Right lobe of liver (tissue), 6 donors: ENCODE data around the gene PRC1. TPM values are rescaled to one million over a fixed set of nuclear protein-coding genes. Genes with fewer than 3 reads are reported as not detected.

ENCODE experiments used
- ATAC-seq, 4 donors: fragments of 200-7000 bp; cut with Tn5 transposase; one replicate each; pipeline ENCODE4 v1.9.1; 2020; ENCODE audit warnings: mild to moderate bottlenecking in 4 of 4, moderate library complexity in 4 of 4
- DNase-seq, 3 donors: peaks; one replicate each; pipeline ENCODE4 v3.0.0-alpha.2; 2020
- H3K27ac ChIP-seq, 3 donors: fragments of 200-600 bp; one replicate each; pipeline ENCODE4 v1.8.0; 2022
- H3K27me3 ChIP-seq, 2 donors: fragments of 200-600 bp; one replicate each; pipeline ENCODE4 v1.8.0; 2022
- H3K36me3 ChIP-seq, 4 donors: fragments of 200-600 bp; sonication (generic) in 1 of 4; one replicate each; pipeline versions ENCODE4 v1.5.1 to v1.8.0; 2017 to 2022; ENCODE audit warnings: control low read depth in 1 of 4
- H3K4me1 ChIP-seq, 4 donors: fragments of 200-600 bp; sonication (generic) in 1 of 4; one replicate each; pipeline versions ENCODE4 v1.5.1 to v1.8.0; 2017 to 2022; ENCODE audit warnings: control low read depth in 1 of 4
- H3K4me3 ChIP-seq, 3 donors: fragments of 200-600 bp; one replicate each; pipeline ENCODE4 v1.8.0; 2022
- H3K9me3 ChIP-seq, 4 donors: fragments of 200-600 bp; sonication (generic) in 1 of 4; one replicate each; pipeline versions ENCODE4 v1.5.1 to v1.8.0; 2017 to 2022; ENCODE audit warnings: control low read depth in 1 of 4
- CTCF ChIP-seq, 4 donors: fragments of 200-600 bp in 3 of 4; fragments of 450-650 bp in 1 of 4; IDR thresholded peaks; one replicate each; pipeline versions ENCODE4 v1.5.1 to v1.8.0; 2016 to 2022; ENCODE audit warnings: antibody characterized with exemption in 4 of 4, mild to moderate bottlenecking in 2 of 4
- POLR2A ChIP-seq: fragments of 450-650 bp; IDR thresholded peaks from one replicate; pipeline ENCODE4 v1.6.1; 2017; ENCODE audit warnings: antibody characterized with exemption, mild to moderate bottlenecking
- WGBS: methylation state at CpG from one replicate; pipeline ENCODE4 v1.1.6; 2018; ENCODE audit warnings: low coverage, low lambda C conversion rate; ENCODE audit not compliant: insufficient coverage; ENCODE audit errors: missing lambda C conversion rate; 5-methylcytosine and 5-hydroxymethylcytosine counted together
- intact Hi-C, 2 donors: fragments of 100-400 bp; cut with DNase I; formaldehyde crosslinking; loops; one replicate each; pipeline versions ENCODE4 v1.11.2 to v1.14.1; 2022
- total RNA-seq, 6 experiments: library from RNA; depleted of rRNA in 2 of 6; stranded (reverse); fragments of >200 nt in 2 of 6; fragmentation: NEBNext Ultra II Directional in 3 of 6; extraction: Animal tissue kit (Norgen Biotek cat#: 25700) in 3 of 6; gene quantifications; one replicate each; pipeline versions ENCODE4 v1.1.0 to v1.2.4, GENCODE V29; 2016 to 2023
- donor health status: DM: no; HTN: yes; CAD: no.
- donor health status: DM: no; HTN: no; CAD: no.
- donor health status: DM: no; HTN: no; CAD: no.
- donor health status: DM: no; HTN: yes; CAD: no.
- donor health status: DM: no; HTN: yes; CAD: no.

The PRC1 gene
- total RNA-seq, 6 experiments from 2014 or later = 1.2 to 8.8 (median 4.3) TPM

DNA sequence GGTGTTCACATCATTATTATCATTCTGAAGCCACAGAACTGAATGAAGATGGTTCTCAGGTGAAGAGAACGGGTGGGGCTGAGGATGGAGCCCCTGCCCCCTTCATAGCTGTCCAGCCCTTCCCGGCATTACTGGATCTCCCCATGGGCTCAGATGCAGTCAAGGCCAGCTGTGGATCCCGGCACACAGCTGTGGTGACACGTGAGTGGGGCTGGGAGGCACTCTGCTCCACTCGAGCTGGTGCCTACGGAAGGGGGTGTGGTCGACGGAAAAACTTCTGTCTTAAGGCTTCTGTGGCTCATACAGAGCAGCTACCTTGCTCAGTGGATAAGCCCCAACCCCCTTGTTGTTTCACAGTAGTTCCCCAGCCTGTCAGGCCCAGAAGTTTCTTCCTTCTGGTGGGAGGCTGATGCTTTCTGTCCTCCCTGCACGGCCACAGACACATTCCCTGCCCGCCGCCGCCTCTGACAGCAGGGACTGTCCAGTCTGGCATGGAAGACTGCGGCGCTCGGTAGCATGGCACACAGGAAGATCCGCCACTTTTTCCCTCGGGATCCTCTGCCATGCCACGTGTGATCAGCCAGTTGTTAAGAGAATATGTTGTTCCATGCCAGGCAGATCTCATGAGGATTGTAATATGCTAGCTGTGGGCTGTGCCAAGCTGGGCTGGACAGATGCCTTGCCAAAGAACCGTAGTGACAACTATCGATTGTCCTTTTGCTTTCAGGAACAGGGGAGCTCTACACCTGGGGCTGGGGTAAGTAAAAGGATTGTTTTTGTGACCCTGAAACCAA, 33.8 kb downstream of the PRC1 start:
- Histone ChIP-seq H3K27ac (no peak overlapping the region), H3K27me3 (no peaks in the 10 kb centered on the region), H3K4me3 (no peak overlapping the region), H3K9me3 (no peaks in the 10 kb centered on the region), H3K36me3 (peaks cover 0 to 11% (median 3%) of the 10 kb centered on the region in 4 donors), H3K4me1 (peaks cover 0 to 12% (median 3%) of the 10 kb centered on the region in 4 donors)
- TF ChIP-seq CTCF (IDR thresholded peaks at IDR 0.05) (no peak), POLR2A (no peak)
- 67% methylated on average over 5 of the region's 20 CpGs for WGBS
- no peak for ATAC-seq
- intact Hi-C loops = no loop called here
- no peak for DNase-seq

GRCh38 chr15:90959894-90960293, 34.4 kb downstream of the PRC1 start:
- H3K27ac ChIP-seq = no peak overlapping the region
- H3K4me1 ChIP-seq = peaks cover 0 to 16% (median 6%) of the 10 kb centered on the region in 4 donors
- WGBS = no CpG with 5 or more reads among the region's 5 CpGs
- intact Hi-C loops = loop anchor here in 1 of 2 donors (10.0 kb wide), 1 partner anchor 75 kb away; no protein-coding TSS in a partner anchor
- ATAC-seq (no peak), DNase-seq (no peak)
- no peaks in the 10 kb centered on the region for H3K27me3 ChIP-seq
- H3K9me3 ChIP-seq = no peaks in the 10 kb centered on the region
- no peak overlapping the region for H3K4me3 ChIP-seq
- TF ChIP-seq CTCF (IDR thresholded peaks at IDR 0.05) (no peak), POLR2A (no peak)
- peaks cover 0 to 11% (median 3%) of the 10 kb centered on the region in 4 donors for H3K36me3 ChIP-seq

DNA sequence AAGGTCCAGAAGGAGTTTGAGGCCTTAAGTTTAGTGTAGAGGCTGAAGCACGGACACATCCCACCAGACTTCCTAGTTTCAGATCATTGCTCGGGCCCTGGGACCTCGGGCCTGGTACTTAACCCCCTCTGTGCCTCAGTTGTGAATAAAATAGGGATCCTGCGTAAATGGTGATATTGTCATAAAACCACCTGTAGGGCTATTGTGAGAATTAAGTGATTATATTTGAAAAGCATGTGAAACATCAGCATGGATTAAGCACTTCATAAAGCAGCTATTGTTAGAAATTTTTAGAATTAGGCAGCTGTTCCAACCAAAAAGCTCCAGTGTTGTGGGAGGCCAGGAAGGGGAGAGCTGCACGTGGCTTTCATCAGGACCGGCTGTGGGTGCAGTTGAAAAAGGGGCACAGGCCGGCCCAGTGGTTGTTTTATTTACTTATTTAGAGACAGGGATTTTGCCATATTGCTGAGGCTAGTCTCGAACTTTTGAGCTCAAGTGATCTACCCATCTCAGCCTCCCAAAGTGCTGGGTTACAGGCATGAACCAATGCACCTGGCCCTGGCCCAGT, 35.2 kb downstream of the PRC1 start:
- no peak for ATAC-seq
- Histone ChIP-seq H3K4me3 (no peak overlapping the region), H3K4me1 (peaks cover 0 to 16% (median 6%) of the 10 kb centered on the region in 4 donors), H3K36me3 (peaks cover 0 to 11% (median 3%) of the 10 kb centered on the region in 4 donors), H3K9me3 (no peaks in the 10 kb centered on the region), H3K27ac (no peak overlapping the region), H3K27me3 (no peaks in the 10 kb centered on the region)
- intact Hi-C loops = loop anchor here in 1 of 2 donors (10.0 kb wide), 1 partner anchor 76 kb away; no protein-coding TSS in a partner anchor
- WGBS = 85% methylated on average over 4 of the region's 8 CpGs
- no peak for DNase-seq
- no peak for TF ChIP-seq CTCF (IDR thresholded peaks at IDR 0.05)
- no peak for TF ChIP-seq POLR2A

- Histone ChIP-seq H3K9me3 (no peaks in the 10 kb centered on the region), H3K4me3 (no peak overlapping the region), H3K36me3 (peaks cover 0 to 13% (median 5%) of the 10 kb centered on the region in 4 donors), H3K4me1 (peaks cover 0 to 16% (median 6%) of the 10 kb centered on the region in 4 donors), H3K27me3 (no peaks in the 10 kb centered on the region), H3K27ac (no peak overlapping the region)
- intact Hi-C loops = loop anchor here in 1 of 2 donors (10.0 kb wide), 1 partner anchor 77 kb away; no protein-coding TSS in a partner anchor
- DNase-seq (no peak), ATAC-seq (no peak)
- no peak for TF ChIP-seq CTCF (IDR thresholded peaks at IDR 0.05)
- no peak for TF ChIP-seq POLR2A
- WGBS = 92% methylated on average over 2 of the region's 6 CpGs
These were observed 36.5 kb downstream of the PRC1 start for GRCh38 chr15:90957791-90958190.
